Right ventricle myocardium inferior (tissue), 1 donor: Measurements from ENCODE around the gene BRMS1. TPM values are rescaled to one million over a fixed set of nuclear protein-coding genes. Genes with fewer than 3 reads are reported as not detected.
"Not testable (repeated sequence)": the region's sequence is repeated elsewhere in the genome, so short reads cannot be mapped to it uniquely, and the experiment has no call there.

ENCODE experiments used
- ATAC-seq: fragments of 200-7000 bp; cut with Tn5 transposase; one replicate; pipeline ENCODE4 v1.9.1; 2020; ENCODE audit warnings: mild to moderate bottlenecking, moderate library complexity
- DNase-seq: peaks from one replicate; pipeline ENCODE4 v3.0.0; 2021; ENCODE audit errors: missing footprints
- intact Hi-C: fragments of 100-400 bp; cut with DNase I; formaldehyde crosslinking; loops from one replicate; pipeline ENCODE4 v1.11.0; 2022
- total RNA-seq: library from RNA; stranded (reverse); fragmentation: NEBNext Ultra II Directional; extraction: Animal tissue kit (Norgen Biotek cat#: 25700); gene quantifications from one replicate; pipeline ENCODE4 v1.2.1, GENCODE V29; 2021
- donor health status: DM: no; HTN: yes; CAD: no; lungs with severe emphysema.

Gene BRMS1
- total RNA-seq, 1 donor from 2014 or later = 14.6 TPM

DNA sequence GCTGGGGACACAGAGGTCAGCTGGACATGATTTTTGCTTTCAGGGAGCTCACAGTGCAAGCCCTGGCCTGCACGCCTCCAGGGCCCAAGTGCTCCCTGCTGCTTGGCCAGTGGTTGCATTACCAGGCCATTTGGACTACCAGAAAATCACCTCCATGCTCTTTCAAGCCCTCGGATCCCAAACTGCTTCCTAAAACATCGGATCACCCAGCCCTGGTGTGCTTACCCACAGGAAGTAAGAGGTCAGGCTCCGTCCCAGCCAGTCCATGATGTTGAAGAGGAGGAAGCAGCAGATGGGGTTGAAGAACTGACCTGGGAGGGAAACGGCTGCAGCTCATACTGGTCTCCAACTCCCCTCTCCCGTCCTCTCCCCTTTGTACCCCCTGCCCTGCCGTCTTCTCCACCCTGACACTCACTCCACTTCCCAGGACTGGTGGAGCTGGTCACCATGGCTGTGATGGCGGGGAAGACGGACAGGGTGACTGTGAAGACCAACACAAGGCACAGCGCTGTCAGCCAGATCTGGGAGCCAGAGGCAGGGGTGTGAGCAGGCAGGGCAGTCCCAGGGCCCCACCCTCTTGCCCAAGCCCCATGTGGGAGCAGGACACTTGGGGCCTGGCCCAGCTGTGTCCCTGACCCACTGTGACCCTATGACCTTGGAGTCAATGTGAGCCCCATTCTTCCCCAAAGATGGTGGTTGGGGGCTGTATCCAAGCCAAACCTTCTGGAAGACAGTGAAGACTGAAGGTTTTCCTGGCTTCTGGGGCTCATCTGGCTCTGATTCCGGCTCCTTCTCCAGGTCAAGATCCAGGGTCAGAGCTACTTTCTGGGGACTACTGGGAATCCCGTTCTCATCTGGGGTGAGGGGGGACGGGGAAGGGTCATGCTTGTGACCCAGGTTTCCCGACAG is 21.1 kb upstream of the BRMS1 start:
- ATAC-seq (no peak), DNase-seq (no peak)
- intact Hi-C loops = no loop called here

- DNase-seq (no peak), ATAC-seq (no peak)
- intact Hi-C loops = no loop called here
These were observed 20.3 kb upstream of the BRMS1 start for GRCh38 chr11:66365166-66365565.

GRCh38 chr11:66363805-66364535 is 19.1 kb upstream of the BRMS1 start:
- intact Hi-C loops = no loop called here
- DNase-seq = no peak
- no peak for ATAC-seq

DNA sequence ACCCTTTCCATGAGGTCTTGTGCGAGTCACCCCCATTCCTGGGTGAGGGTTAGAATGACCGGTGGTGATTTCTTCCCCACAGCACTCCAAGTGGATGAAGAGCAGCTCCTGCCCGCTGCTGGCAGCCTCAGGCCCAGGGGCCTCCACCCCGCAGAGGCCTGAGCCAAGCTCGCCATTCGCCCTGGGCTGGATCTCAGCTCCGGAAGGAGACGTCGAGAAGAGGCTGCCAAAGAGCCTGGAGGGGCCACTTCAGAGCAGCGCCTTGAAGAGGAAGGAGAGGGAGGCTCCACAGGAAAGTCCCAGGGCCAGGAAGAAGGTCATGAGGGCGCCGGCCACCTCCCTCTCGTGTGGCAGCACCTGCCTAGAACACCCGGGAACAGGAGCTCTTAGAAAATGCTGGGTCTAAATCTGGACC is 18.3 kb upstream of the BRMS1 start:
- ATAC-seq = no peak
- intact Hi-C loops = no loop called here
- DNase-seq = no peak

- no peak for DNase-seq
- intact Hi-C loops = no loop called here
These were observed 17.7 kb upstream of the BRMS1 start for GRCh38 chr11:66362481-66363147.

GRCh38 chr11:66361502-66361941 is 16.6 kb upstream of the BRMS1 start:
- ATAC-seq (no peak), DNase-seq (no peak)
- intact Hi-C loops = no loop called here

More at GRCh38 chr11:66362481-66363147, 17.7 kb upstream of the BRMS1 start:
- ATAC-seq = no peak

GRCh38 chr11:66360406-66361073 is 15.6 kb upstream of the BRMS1 start:
- intact Hi-C loops = no loop called here
- no peak for ATAC-seq
- DNase-seq = no peak

GRCh38 chr11:66359662-66360087 is 14.8 kb upstream of the BRMS1 start:
- intact Hi-C loops = no loop called here
- DNase-seq = no peak
- no peak for ATAC-seq

DNA sequence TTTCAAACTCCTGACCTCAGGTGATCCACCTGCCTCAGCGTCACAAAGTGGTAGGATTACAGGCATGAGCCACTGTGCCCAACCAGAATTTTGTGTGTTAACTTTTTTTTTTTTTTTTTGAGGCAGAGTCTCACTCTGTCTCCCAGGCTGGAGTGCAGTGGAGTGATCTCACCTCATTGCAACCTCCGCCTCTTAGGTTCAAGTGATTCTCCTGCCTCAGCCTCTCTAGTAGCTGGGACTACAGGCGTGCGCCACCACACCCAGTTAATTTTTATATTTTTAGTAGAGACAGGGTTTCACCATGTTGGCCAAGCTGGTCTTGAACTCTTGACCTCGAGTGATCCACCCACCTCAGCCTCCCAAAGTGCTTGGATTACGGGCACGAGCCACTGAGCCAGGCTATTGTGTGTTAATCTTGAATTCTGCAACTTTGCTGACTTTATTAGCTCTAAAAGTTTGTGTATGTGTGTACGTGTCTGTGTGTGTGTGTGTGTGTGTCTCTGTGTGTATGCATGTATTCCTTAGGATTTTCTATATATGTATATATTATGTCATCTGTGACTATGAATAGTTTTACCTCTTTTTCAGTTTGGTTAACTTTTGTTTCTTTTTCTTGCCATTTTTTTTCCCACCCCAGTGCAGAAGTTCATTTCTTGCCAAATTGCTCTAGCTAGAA is 5.8 kb upstream of the BRMS1 start:
- intact Hi-C loops, ATAC-seq: not testable (repeated sequence)
- peak; percentile 22 for DNase-seq

DNA sequence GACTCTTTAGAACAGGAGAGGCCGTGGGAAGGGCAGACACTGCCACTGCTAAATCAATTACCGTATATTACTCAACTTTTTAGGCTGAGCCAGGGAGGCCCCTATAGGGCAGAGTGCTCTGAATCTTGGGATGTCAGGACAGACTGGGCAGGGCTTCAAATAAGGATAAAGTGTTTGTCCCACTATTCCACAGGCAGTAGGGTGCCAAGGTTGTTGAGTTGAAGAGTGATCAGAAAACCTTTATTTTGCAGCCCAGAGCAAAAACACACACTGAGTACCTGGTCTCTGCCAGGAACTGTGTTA is 4.1 kb upstream of the BRMS1 start:
- intact Hi-C loops = loop anchor here (2.0 to 5.0 kb wide), 3 partner anchors 22 to 38 kb away; partner anchors contain the start of gene SLC29A2
- DNase-seq = no peak
- no peak for ATAC-seq

- intact Hi-C loops = loop anchor here (2.0 to 5.0 kb wide), 3 partner anchors 23 to 40 kb away; partner anchors contain the start of gene SLC29A2
- ATAC-seq = peak; percentile 81
- peak; percentile 88 for DNase-seq
These were observed 2.7 kb upstream of the BRMS1 start, which contains the start of gene B4GAT1 for GRCh38 chr11:66347425-66348276. TSS of gene B4GAT1 (minus strand) at chr11:66347629. CDS start at chr11:66347545, 84 bp downstream.

GRCh38 chr11:66346476-66347424 is 1.8 kb upstream of the BRMS1 start:
- ATAC-seq (peak; percentile 0), DNase-seq (peak; percentile 66)
- intact Hi-C loops = loop anchor here (5.0 kb wide), 2 partner anchors 34 to 41 kb away; no protein-coding TSS in a partner anchor

- DNase-seq = no peak
- ATAC-seq = no peak
- intact Hi-C loops = loop anchor here (5.0 kb wide), 2 partner anchors 33 to 42 kb away; no protein-coding TSS in a partner anchor
These were observed 379 bp upstream of the BRMS1 start for GRCh38 chr11:66345316-66345649.

DNA sequence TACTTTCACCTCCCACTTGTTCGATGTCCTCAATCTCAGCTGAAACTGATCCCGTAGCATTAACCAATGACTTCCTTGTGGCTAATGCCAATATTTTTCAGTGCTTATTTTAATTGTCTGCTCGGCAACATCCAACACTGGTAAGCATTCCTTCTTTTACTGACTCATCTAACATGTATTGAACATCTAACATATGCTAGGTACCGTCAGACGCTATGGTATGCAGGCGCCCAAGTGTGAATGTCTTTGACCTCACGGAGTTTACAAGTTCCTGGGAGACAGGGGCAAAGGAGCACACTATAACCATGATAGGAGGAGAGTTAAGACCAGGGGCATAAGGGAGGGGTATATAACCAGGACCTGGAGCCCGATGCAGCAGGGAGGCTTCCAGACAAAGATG is 1.7 kb downstream of the BRMS1 start:
- intact Hi-C loops = no loop called here
- DNase-seq (peak; percentile 16), ATAC-seq (no peak)

DNA sequence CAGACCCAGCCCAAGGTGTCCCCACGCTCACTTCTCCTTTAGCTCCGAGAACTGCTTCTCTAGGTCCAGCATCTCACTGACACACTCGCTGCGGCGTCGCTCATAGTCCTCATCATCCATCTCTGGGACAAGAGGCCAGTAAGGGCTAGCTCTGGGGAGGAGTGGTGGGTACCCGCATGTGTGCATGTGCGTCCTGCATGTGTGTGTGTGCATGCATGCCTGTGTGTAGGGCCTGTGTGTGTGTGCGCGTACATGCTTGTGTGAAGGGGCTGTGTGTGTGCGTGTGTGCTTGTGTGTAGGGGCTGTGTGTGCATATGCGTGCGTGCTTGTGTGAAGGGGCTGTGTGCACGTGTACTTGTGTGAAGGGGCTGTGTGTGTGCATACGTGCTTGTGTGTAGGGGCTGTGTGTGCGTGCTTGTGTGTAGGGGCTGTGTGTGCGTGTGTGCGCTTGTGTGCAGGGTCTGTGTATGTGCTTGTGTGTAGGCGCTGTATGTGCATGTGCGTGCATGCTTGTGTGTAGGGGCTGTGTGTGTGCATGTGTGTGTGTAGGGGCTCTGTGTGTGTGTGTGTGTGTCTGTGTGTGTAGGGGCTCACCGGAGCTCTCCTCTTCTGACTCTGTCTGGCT is 3.3 kb downstream of the BRMS1 start:
- intact Hi-C loops = no loop called here
- no peak for ATAC-seq
- DNase-seq = peak; percentile 60
